Neural crest cell (in vitro differentiated cells): ENCODE measurements around the gene FAM184A. TPM values are rescaled to one million over a fixed set of nuclear protein-coding genes. Genes with fewer than 3 reads are reported as not detected.
"Not testable (repeated sequence)": the region's sequence is repeated elsewhere in the genome, so short reads cannot be mapped to it uniquely, and the experiment has no call there.

Source experiments
- DNase-seq: peaks from one replicate; pipeline ENCODE4 v3.0.0; 2021; ENCODE audit warnings: low read depth, mixed read lengths, low spot score
- H3K27ac Mint-ChIP-seq: one replicate; pipeline ENCODE4 v1.8.0; 2021; ENCODE audit warnings: mild to moderate bottlenecking, mixed read lengths; ENCODE audit not compliant: unreplicated experiment
- H3K27me3 Mint-ChIP-seq: 2 replicates; pipeline ENCODE4 v1.8.0; 2021; ENCODE audit warnings: low read depth, mild to moderate bottlenecking, mixed read lengths
- H3K36me3 Mint-ChIP-seq: 2 replicates; pipeline ENCODE4 v1.8.0; 2021; ENCODE audit warnings: low read depth, mild to moderate bottlenecking, mixed read lengths
- H3K4me1 Mint-ChIP-seq: 2 replicates; pipeline ENCODE4 v1.8.0; 2021; ENCODE audit warnings: mixed read lengths
- H3K4me3 Mint-ChIP-seq: one replicate; pipeline ENCODE4 v1.8.0; 2021; ENCODE audit warnings: mild to moderate bottlenecking, mixed read lengths
- H3K9me3 Mint-ChIP-seq: 2 replicates; pipeline ENCODE4 v1.8.0; 2021; ENCODE audit warnings: mixed read lengths
- total RNA-seq: library from RNA; stranded (reverse); gene quantifications from 2 replicates; pipeline ENCODE4 v1.2.1, GENCODE V29; 2021
- TF ChIP-seq, protein P1 (sequence below): fragments of 200-600 bp; sonication (generic); conservative IDR thresholded peaks from 2 replicates; pipeline ENCODE4 v1.5.0; 2021; ENCODE audit warnings: antibody characterized with exemption, mild to moderate bottlenecking

The FAM184A gene
- total RNA-seq, 1 donor from 2014 or later: 7.6 TPM

DNA sequence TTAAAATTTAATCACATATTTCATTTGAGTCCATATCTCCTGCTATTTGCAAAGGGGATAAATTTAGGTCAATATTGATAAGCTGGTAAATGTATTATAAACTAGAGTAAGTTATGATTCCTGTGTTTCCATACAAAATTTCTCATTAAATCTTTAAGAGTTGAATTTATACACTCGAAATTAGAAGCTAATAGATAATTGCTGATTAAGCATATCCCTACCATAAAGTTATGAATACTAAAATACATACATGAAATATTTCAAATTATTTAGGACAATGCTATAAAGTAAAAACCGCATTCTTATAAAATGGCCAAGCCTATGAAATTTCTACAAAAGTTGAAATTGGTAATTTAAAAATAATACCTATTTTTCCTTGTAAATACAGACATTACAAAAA, 71.5 kb downstream of the FAM184A start:
- DNase-seq: no peak
- no peak overlapping the region for H3K4me3 Mint-ChIP-seq
- no peaks in the 10 kb centered on the region for H3K27me3 Mint-ChIP-seq
- no peaks in the 10 kb centered on the region for H3K4me1 Mint-ChIP-seq
- TF ChIP-seq, protein P1, sequence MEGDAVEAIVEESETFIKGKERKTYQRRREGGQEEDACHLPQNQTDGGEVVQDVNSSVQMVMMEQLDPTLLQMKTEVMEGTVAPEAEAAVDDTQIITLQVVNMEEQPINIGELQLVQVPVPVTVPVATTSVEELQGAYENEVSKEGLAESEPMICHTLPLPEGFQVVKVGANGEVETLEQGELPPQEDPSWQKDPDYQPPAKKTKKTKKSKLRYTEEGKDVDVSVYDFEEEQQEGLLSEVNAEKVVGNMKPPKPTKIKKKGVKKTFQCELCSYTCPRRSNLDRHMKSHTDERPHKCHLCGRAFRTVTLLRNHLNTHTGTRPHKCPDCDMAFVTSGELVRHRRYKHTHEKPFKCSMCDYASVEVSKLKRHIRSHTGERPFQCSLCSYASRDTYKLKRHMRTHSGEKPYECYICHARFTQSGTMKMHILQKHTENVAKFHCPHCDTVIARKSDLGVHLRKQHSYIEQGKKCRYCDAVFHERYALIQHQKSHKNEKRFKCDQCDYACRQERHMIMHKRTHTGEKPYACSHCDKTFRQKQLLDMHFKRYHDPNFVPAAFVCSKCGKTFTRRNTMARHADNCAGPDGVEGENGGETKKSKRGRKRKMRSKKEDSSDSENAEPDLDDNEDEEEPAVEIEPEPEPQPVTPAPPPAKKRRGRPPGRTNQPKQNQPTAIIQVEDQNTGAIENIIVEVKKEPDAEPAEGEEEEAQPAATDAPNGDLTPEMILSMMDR: no peak
- no peak overlapping the region for H3K27ac Mint-ChIP-seq
- H3K36me3 Mint-ChIP-seq: peaks cover 16% of the 10 kb centered on the region
- peaks cover 8% of the 10 kb centered on the region for H3K9me3 Mint-ChIP-seq

DNA sequence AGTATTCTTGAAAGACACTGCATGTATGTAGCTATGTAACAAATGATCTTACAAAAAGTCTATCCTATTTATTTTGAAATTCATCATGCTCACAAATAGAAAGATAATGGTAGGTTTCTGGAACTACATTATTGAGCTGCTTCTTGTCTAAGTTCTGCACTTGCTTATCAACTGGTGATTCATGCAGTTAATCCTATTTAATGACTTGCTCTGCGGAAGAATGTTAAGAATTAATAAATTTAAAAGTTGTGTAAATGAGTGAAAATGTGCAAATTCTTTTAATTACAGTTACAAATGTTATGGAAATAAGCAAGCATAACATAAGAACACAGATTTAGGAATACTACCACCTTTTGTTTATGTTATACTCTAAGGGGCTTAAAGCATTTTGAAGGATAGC, 76.4 kb downstream of the FAM184A start:
- no peak for DNase-seq
- H3K4me3 Mint-ChIP-seq: no peak overlapping the region
- H3K36me3 Mint-ChIP-seq: peaks cover 6% of the 10 kb centered on the region
- no peak overlapping the region for H3K27ac Mint-ChIP-seq
- TF ChIP-seq, protein P1: no peak
- H3K27me3 Mint-ChIP-seq: no peaks in the 10 kb centered on the region
- no peaks in the 10 kb centered on the region for H3K9me3 Mint-ChIP-seq
- no peaks in the 10 kb centered on the region for H3K4me1 Mint-ChIP-seq

DNA sequence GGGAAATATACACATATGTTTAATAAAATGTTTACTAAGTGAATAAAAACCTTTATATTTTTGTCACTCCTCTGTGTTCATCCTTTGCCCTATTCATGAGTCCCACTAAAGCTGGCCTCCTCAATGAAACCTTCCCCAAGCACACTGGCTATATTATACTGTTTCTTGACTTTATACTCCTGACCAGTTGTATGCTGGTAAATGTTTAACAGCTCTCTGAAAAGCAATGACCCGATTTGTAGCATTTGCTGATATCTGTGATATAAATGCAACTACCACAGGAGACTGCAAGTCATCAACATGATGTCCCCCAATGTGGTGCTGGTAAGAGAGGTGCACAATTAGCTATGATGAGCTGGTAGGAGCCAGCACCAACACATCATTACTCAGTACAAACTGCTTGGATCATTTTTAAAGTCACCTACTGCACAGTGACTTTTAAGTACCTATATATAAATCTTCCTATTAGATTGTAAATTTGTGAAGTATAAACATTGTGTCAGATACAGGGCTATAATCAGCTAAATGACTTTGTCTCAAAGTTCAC, 78.9 kb downstream of the FAM184A start:
- Mint-ChIP-seq H3K27me3 (no peaks in the 10 kb centered on the region), H3K9me3 (no peaks in the 10 kb centered on the region), H3K36me3 (peaks cover 6% of the 10 kb centered on the region), H3K4me1 (no peaks in the 10 kb centered on the region), H3K4me3 (no peak overlapping the region), H3K27ac (no peak overlapping the region)
- DNase-seq: no peak
- TF ChIP-seq, protein P1: no peak

DNA sequence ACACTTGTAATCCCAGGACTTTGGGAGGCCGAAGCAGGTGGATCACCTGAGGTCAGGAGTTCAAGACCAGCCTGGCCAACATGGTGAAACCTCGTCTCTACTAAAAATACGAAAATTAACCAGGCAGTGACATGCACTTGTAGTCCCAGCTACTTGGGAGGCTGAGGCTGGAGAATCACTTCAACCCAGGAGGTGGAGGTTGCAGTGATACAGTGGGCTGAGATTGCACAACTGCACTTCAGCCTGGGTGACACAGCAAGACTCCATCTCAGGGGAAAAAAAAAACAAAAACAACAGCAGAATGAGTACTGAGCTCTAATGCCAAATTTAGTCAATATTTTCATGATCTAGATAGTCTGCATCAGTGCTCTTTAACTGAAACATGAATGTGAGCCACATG, 81.0 kb downstream of the FAM184A start:
- not testable (repeated sequence) for H3K27me3 Mint-ChIP-seq, H3K9me3 Mint-ChIP-seq, DNase-seq, H3K4me3 Mint-ChIP-seq, H3K27ac Mint-ChIP-seq, H3K4me1 Mint-ChIP-seq, H3K36me3 Mint-ChIP-seq

DNA sequence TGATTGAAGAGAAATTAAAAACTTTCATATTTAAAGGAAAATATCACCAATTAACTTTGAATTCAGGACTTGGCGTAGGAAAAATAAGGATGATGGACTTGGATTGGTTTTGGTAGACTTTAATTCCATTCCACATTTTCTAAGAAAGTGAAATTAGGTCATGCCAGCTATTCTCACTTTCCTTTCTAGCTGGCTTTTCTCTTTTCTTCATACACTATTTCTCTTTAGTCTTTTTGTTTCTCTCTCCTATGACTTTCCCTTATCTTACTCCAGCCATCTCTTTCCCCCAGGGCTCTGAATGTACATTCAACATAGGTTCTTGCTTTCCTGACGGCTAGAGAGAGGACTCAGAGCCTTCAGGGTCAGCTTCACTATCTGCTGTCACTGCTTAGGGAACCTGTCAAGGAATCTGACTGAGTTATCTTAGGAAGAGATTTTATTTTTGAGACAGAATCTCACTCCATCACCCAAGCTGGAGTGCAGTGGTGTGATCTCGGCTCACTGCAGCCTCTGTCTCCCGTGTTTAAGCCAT, 82.1 kb downstream of the FAM184A start:
- peaks cover 8% of the 10 kb centered on the region for H3K36me3 Mint-ChIP-seq
- TF ChIP-seq, protein P1: no peak
- no peak overlapping the region for H3K4me3 Mint-ChIP-seq
- H3K9me3 Mint-ChIP-seq: no peaks in the 10 kb centered on the region
- H3K27ac Mint-ChIP-seq: no peak overlapping the region
- H3K4me1 Mint-ChIP-seq: no peaks in the 10 kb centered on the region
- DNase-seq: no peak
- no peaks in the 10 kb centered on the region for H3K27me3 Mint-ChIP-seq

DNA sequence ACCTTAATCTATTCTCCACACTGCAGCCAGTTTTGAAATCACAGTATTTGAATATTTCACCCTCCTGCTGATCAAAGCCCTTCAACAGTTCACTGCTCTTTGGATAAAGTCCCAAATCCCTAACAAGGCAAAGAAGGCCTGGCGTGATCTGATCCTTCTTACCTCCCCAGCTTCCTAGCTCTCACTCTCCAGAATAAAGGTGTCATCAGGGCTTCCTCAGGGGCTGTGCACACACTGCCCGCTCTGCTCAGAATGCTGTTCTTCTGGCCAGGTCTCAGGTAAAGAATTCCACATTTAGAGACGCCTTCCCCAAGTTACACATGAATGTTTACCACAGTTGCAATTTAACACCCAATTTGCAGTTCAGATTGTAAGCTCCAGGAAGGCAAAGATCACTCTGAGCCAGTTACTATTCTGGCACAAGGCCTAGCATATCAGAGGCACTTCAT, 84.6 kb downstream of the FAM184A start:
- DNase-seq: no peak
- Mint-ChIP-seq H3K4me3 (no peak overlapping the region), H3K27me3 (no peaks in the 10 kb centered on the region), H3K27ac (no peak overlapping the region), H3K4me1 (no peaks in the 10 kb centered on the region), H3K9me3 (no peaks in the 10 kb centered on the region), H3K36me3 (peaks cover 9% of the 10 kb centered on the region)
- TF ChIP-seq, protein P1: no peak
